ENCODE results near the gene ADAMTSL1.

GRCh38 chr9:18874069-18874468, 400.1 kb downstream of the ADAMTSL1 start:
- TF ChIP-seq CTCF (IDR thresholded peaks at IDR 0.05; ENCODE audit: borderline replicate concordance, extremely low read depth, low read length, poor library complexity, severe bottlenecking) (no peak), EZH2 (IDR thresholded peaks at IDR 0.05; ENCODE audit: borderline replicate concordance, low read depth, low read length, severe bottlenecking) (no peak)

All from DND-41 (cell line).